MG63 (cell line): ENCODE results near the gene CCNA1. TPM values are rescaled to one million over a fixed set of nuclear protein-coding genes. Genes with fewer than 3 reads are reported as not detected.

Experiments
- DNase-seq: peaks from one replicate; pipeline ENCODE4 v3.0.0-alpha.2; 2020
- H3K27me3 ChIP-seq: fragments of 250-450 bp; sonication (Bioruptor Pico); 2 replicates; pipeline ENCODE4 v1.5.1; 2020; ENCODE audit warnings: mild to moderate bottlenecking, moderate library complexity
- H3K36me3 ChIP-seq: fragments of 250-450 bp; sonication (Bioruptor Pico); 2 replicates; pipeline ENCODE4 v1.5.1; 2020; ENCODE audit warnings: mild to moderate bottlenecking, moderate library complexity
- H3K4me3 ChIP-seq: fragments of 250-450 bp; sonication (Bioruptor Pico); 2 replicates; pipeline ENCODE4 v1.5.1; 2020; ENCODE audit warnings: mild to moderate bottlenecking, moderate library complexity
- H3K9me3 ChIP-seq: fragments of 250-450 bp; sonication (Bioruptor Pico); 2 replicates; pipeline ENCODE4 v1.5.1; 2020; ENCODE audit warnings: mild to moderate bottlenecking, moderate library complexity
- total RNA-seq: library from RNA; depleted of rRNA; stranded (reverse); fragments of >200 nt; shearing (Covaris generic); gene quantifications from 2 replicates; pipeline ENCODE4 v1.2.3, GENCODE V29; 2014; ENCODE audit warnings: low replicate concordance

The CCNA1 gene
- total RNA-seq, 1 experiment from 2014 or later, result 0.49 TPM

- DNase-seq, result no peak
- Histone ChIP-seq H3K27me3 (no peaks in the 10 kb centered on the region), H3K9me3 (no peaks in the 10 kb centered on the region), H3K36me3 (no peaks in the 10 kb centered on the region), H3K4me3 (no peak overlapping the region)
These were observed 6.5 kb downstream of the CCNA1 start for GRCh38 chr13:36438594-36439483.

GRCh38 chr13:36445278-36445677 is 13.0 kb downstream of the CCNA1 start:
- no peak for DNase-seq
- Histone ChIP-seq H3K4me3 (no peak overlapping the region), H3K36me3 (no peaks in the 10 kb centered on the region), H3K27me3 (no peaks in the 10 kb centered on the region), H3K9me3 (no peaks in the 10 kb centered on the region)

GRCh38 chr13:36445891-36446351 is 13.6 kb downstream of the CCNA1 start:
- H3K27me3 ChIP-seq, result no peaks in the 10 kb centered on the region
- no peak overlapping the region for H3K4me3 ChIP-seq
- DNase-seq, result no peak
- no peaks in the 10 kb centered on the region for H3K36me3 ChIP-seq
- H3K9me3 ChIP-seq, result no peaks in the 10 kb centered on the region

- Histone ChIP-seq H3K27me3 (no peaks in the 10 kb centered on the region), H3K9me3 (no peaks in the 10 kb centered on the region), H3K4me3 (no peak overlapping the region), H3K36me3 (no peaks in the 10 kb centered on the region)
- peak; percentile 46 for DNase-seq
These were observed 15.2 kb downstream of the CCNA1 start for GRCh38 chr13:36447501-36447900.

- Histone ChIP-seq H3K4me3 (no peak overlapping the region), H3K9me3 (no peaks in the 10 kb centered on the region), H3K27me3 (no peaks in the 10 kb centered on the region), H3K36me3 (no peaks in the 10 kb centered on the region)
- DNase-seq, result no peak
These were observed 18.2 kb downstream of the CCNA1 start for GRCh38 chr13:36450534-36450933.

GRCh38 chr13:36453516-36453915 is 21.2 kb downstream of the CCNA1 start:
- H3K4me3 ChIP-seq, result no peak overlapping the region
- H3K27me3 ChIP-seq, result no peaks in the 10 kb centered on the region
- no peak for DNase-seq
- H3K36me3 ChIP-seq, result no peaks in the 10 kb centered on the region
- H3K9me3 ChIP-seq, result no peaks in the 10 kb centered on the region

GRCh38 chr13:36454121-36454520 is 21.8 kb downstream of the CCNA1 start:
- Histone ChIP-seq H3K9me3 (no peaks in the 10 kb centered on the region), H3K4me3 (no peak overlapping the region), H3K27me3 (no peaks in the 10 kb centered on the region), H3K36me3 (no peaks in the 10 kb centered on the region)
- DNase-seq, result no peak

- H3K9me3 ChIP-seq, result no peaks in the 10 kb centered on the region
These were observed 22.7 kb downstream of the CCNA1 start for GRCh38 chr13:36454987-36455386.

GRCh38 chr13:36456577-36456976 is 24.3 kb downstream of the CCNA1 start:
- Histone ChIP-seq H3K4me3 (no peak overlapping the region), H3K36me3 (no peaks in the 10 kb centered on the region), H3K9me3 (no peaks in the 10 kb centered on the region), H3K27me3 (no peaks in the 10 kb centered on the region)
- DNase-seq, result no peak

More at GRCh38 chr13:36454987-36455386, 22.7 kb downstream of the CCNA1 start:
- DNase-seq, result no peak
- no peaks in the 10 kb centered on the region for H3K36me3 ChIP-seq
- no peak overlapping the region for H3K4me3 ChIP-seq
- H3K27me3 ChIP-seq, result no peaks in the 10 kb centered on the region

GRCh38 chr13:36461506-36461905 is 29.2 kb downstream of the CCNA1 start:
- H3K27me3 ChIP-seq, result 0 out of 2 replicates have a peak, but pooled peaks cover 2% of the 10 kb centered on the region
- no peak overlapping the region for H3K4me3 ChIP-seq
- H3K36me3 ChIP-seq, result no peaks in the 10 kb centered on the region
- DNase-seq, result no peak
- no peaks in the 10 kb centered on the region for H3K9me3 ChIP-seq

- H3K4me3 ChIP-seq, result no peak overlapping the region
- H3K9me3 ChIP-seq, result no peaks in the 10 kb centered on the region
- H3K36me3 ChIP-seq, result no peaks in the 10 kb centered on the region
- DNase-seq, result no peak
- no peaks in the 10 kb centered on the region; the same call in 1 of the 2 replicates for H3K27me3 ChIP-seq
These were observed 43.2 kb downstream of the CCNA1 start for GRCh38 chr13:36475468-36475867.

- Histone ChIP-seq H3K36me3 (no peaks in the 10 kb centered on the region), H3K27me3 (no peaks in the 10 kb centered on the region; the same call in 1 of the 2 replicates), H3K4me3 (no peak overlapping the region), H3K9me3 (no peaks in the 10 kb centered on the region)
- DNase-seq, result no peak
These were observed 44.4 kb downstream of the CCNA1 start for GRCh38 chr13:36476661-36477060.

- DNase-seq, result no peak
- H3K36me3 ChIP-seq, result no peaks in the 10 kb centered on the region
- no peaks in the 10 kb centered on the region; the same call in 1 of the 2 replicates for H3K9me3 ChIP-seq
- H3K27me3 ChIP-seq, result no peaks in the 10 kb centered on the region; the same call in 1 of the 2 replicates
- H3K4me3 ChIP-seq, result no peak overlapping the region
These were observed 48.6 kb downstream of the CCNA1 start for GRCh38 chr13:36480726-36481427.

GRCh38 chr13:36490055-36490454 is 57.8 kb downstream of the CCNA1 start:
- Histone ChIP-seq H3K4me3 (no peak overlapping the region), H3K9me3 (no peaks in the 10 kb centered on the region; the same call in 1 of the 2 replicates), H3K36me3 (no peaks in the 10 kb centered on the region), H3K27me3 (no peaks in the 10 kb centered on the region)
- DNase-seq, result no peak
